Right lobe of liver (tissue), 4 donors: ENCODE measurements around the gene TP53.

Experiments
- POLR2A ChIP-seq: fragments of 450-650 bp; IDR thresholded peaks from one replicate; pipeline ENCODE4 v1.6.1; 2017; ENCODE audit warnings: antibody characterized with exemption, mild to moderate bottlenecking
- TF ChIP-seq, protein P1 (sequence below), 4 donors: fragments of 200-600 bp in 3 of 4; fragments of 450-650 bp in 1 of 4; IDR thresholded peaks; one replicate each; pipeline versions ENCODE4 v1.5.1 to v1.8.0; 2016 to 2022; ENCODE audit warnings: antibody characterized with exemption in 4 of 4, mild to moderate bottlenecking in 2 of 4
- donor health status: DM: no; HTN: no; CAD: no.
- donor health status: DM: no; HTN: no; CAD: no.
- donor health status: DM: no; HTN: yes; CAD: no.

DNA sequence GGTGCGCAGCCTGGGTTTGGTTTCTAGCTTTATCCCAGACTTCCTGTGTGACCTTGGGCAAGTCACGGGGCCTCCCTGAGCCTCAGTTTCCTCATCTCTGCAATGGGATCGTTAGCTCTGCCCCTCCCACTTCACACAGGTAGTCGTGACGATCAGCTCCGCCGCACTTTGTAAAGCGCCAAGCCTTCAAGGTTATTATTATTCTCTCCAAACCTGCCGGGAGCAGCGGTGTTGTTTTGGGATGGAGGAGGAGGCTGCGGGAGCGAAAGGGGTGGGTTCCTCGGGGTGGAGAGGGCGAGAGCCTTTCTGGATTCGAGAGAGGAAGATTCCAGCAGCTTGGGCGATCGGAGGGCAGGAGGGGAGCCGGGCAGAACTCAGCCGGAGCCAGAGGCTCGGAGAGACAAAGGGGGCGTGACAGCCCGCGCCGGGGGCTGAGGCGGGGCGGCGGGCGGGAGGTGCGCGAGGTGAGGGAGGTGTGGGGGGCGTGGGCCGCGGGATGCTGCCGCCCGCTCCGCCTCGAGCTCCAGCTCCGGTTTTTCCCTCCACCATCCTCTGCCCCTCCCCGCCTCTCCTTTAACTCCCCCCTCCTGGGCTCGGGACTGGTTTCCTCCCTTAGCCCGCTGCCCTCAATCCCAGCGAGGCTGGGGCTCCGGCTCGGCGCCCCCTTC lies 17.4 kb upstream of the TP53 start, which contains the start of gene EFNB3:
- TF ChIP-seq, protein P1, sequence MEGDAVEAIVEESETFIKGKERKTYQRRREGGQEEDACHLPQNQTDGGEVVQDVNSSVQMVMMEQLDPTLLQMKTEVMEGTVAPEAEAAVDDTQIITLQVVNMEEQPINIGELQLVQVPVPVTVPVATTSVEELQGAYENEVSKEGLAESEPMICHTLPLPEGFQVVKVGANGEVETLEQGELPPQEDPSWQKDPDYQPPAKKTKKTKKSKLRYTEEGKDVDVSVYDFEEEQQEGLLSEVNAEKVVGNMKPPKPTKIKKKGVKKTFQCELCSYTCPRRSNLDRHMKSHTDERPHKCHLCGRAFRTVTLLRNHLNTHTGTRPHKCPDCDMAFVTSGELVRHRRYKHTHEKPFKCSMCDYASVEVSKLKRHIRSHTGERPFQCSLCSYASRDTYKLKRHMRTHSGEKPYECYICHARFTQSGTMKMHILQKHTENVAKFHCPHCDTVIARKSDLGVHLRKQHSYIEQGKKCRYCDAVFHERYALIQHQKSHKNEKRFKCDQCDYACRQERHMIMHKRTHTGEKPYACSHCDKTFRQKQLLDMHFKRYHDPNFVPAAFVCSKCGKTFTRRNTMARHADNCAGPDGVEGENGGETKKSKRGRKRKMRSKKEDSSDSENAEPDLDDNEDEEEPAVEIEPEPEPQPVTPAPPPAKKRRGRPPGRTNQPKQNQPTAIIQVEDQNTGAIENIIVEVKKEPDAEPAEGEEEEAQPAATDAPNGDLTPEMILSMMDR (IDR thresholded peaks at IDR 0.05) = no peak
- TF ChIP-seq POLR2A = no peak
